AG08396 (cell line): Measurements from ENCODE around the gene REV1.
"Not testable (repeated sequence)": the region's sequence is repeated elsewhere in the genome, so short reads cannot be mapped to it uniquely, and the experiment has no call there.

Experiments
- DNase-seq: peaks from one replicate; pipeline ENCODE4 v3.0.0; 2012; ENCODE audit warnings: low spot score, mixed read lengths

Gene REV1

GRCh38 chr2:99401841-99402240, 88.0 kb downstream of the REV1 start:
- no peak for DNase-seq

- DNase-seq = no peak
These were observed 90.0 kb downstream of the REV1 start for GRCh38 chr2:99399795-99400194.

- no peak for DNase-seq
These were observed 90.8 kb downstream of the REV1 start for GRCh38 chr2:99399063-99399462.

- DNase-seq = no peak
These were observed 91.5 kb downstream of the REV1 start for GRCh38 chr2:99398303-99398702.

GRCh38 chr2:99397266-99397920, 92.4 kb downstream of the REV1 start:
- no peak for DNase-seq

- no peak for DNase-seq
These were observed 94.2 kb downstream of the REV1 start for GRCh38 chr2:99395589-99396130.

- DNase-seq = no peak
These were observed 99.9 kb downstream of the REV1 start for GRCh38 chr2:99389946-99390345.

- DNase-seq = peak; percentile 39
These were observed 100.4 kb downstream of the REV1 start for GRCh38 chr2:99389371-99389770.

- DNase-seq = no peak
These were observed 100.9 kb downstream of the REV1 start for GRCh38 chr2:99388892-99389291.

- DNase-seq = no peak
These were observed 103.8 kb downstream of the REV1 start for GRCh38 chr2:99386011-99386410.

- no peak for DNase-seq
These were observed 107.7 kb downstream of the REV1 start for GRCh38 chr2:99382143-99382542.

- no peak for DNase-seq
These were observed 109.3 kb downstream of the REV1 start for GRCh38 chr2:99380376-99381010.

- no peak for DNase-seq
These were observed 111.9 kb downstream of the REV1 start for GRCh38 chr2:99377879-99378278.

- DNase-seq = no peak
These were observed 113.5 kb downstream of the REV1 start for GRCh38 chr2:99376254-99376864.

- DNase-seq = no peak
These were observed 115.1 kb downstream of the REV1 start for GRCh38 chr2:99374747-99375146.

GRCh38 chr2:99373144-99373543, 116.7 kb downstream of the REV1 start:
- DNase-seq = no peak

GRCh38 chr2:99368854-99369253, 121.0 kb downstream of the REV1 start:
- DNase-seq = not testable (repeated sequence)

- DNase-seq = no peak
These were observed 124.2 kb downstream of the REV1 start for GRCh38 chr2:99365661-99366060.

GRCh38 chr2:99356853-99357252, 133.0 kb downstream of the REV1 start:
- no peak for DNase-seq

- not testable (repeated sequence) for DNase-seq
These were observed 135.0 kb downstream of the REV1 start for GRCh38 chr2:99354825-99355224.

- DNase-seq = peak; percentile 17
These were observed 135.7 kb downstream of the REV1 start for GRCh38 chr2:99354070-99354469.
